A549 (cell line): Measurements from ENCODE around the gene TMEM198.

Source experiments
- EP300 ChIP-seq, 2 experiments: fragments of >200 bp; sonication (Bioruptor Twin); formaldehyde crosslinking; IDR thresholded peaks; 2 replicates in 1 of 2; 3 replicates in 1 of 2; pipeline ENCODE4 v1.6.1; 2016 to 2017
- ESRRA ChIP-seq: fragments of 150-350 bp; IDR thresholded peaks from 2 replicates; pipeline ENCODE4 v1.6.1; 2014; ENCODE audit warnings: mild to moderate bottlenecking, low read length, borderline replicate concordance
- HEYL ChIP-seq: fragments of 250-450 bp; sonication (Bioruptor Pico); IDR thresholded peaks from 2 replicates; pipeline ENCODE4 v1.8.0; 2021; ENCODE audit warnings: mild to moderate bottlenecking, moderate library complexity
- JUN ChIP-seq, 2 experiments: fragments of >200 bp; sonication (Bioruptor Twin); formaldehyde crosslinking; IDR thresholded peaks; 2 replicates in 1 of 2; 3 replicates in 1 of 2; pipeline ENCODE4 v1.6.1; 2016 to 2017
- KDM1A ChIP-seq: fragments of 200-600 bp; sonication (generic); IDR thresholded peaks from 2 replicates; pipeline ENCODE4 v1.6.1; 2016; ENCODE audit warnings: low read depth, mild to moderate bottlenecking
- MAZ ChIP-seq: fragments of 150-350 bp; IDR thresholded peaks from 2 replicates; pipeline ENCODE4 v1.6.1; 2014; ENCODE audit warnings: antibody characterized with exemption, low read depth, low read length, borderline replicate concordance
- POLR2AphosphoS2 ChIP-seq: conservative IDR thresholded peaks from 2 replicates; pipeline ENCODE4 v1.6.1; 2012; ENCODE audit warnings: low read length, improper control_type of control experiment, inconsistent platforms
- TF ChIP-seq, protein P1 (sequence below): fragments of >200 bp; sonication (Bioruptor Twin); formaldehyde crosslinking; IDR thresholded peaks from 3 replicates; pipeline ENCODE4 v1.5.1; 2016
- TF ChIP-seq, protein P2 (sequence below): fragments of 200-600 bp; sonication (generic); IDR thresholded peaks from 2 replicates; pipeline ENCODE4 v1.6.1; 2016; ENCODE audit warnings: antibody characterized with exemption, mild to moderate bottlenecking, moderate library complexity

DNA sequence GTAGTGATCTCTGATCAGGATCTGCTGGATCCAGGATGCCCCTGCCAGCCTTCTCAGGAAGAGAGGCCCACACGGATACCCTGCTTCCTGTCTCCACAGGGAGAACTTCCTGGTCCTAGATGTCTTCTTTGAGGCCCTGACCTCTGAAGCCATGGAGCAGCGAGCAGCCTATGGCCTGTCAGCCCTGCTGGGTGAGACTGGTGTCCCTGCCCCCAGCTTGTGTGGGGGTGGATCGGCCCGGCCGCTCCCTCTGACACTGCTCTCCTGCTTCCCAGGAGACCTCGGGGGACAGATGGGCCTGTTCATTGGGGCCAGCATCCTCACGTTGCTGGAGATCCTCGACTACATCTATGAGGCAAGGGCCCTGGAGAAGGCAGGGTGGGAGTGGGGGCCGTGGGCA, 6.9 kb upstream of the TMEM198 start:
- TF ChIP-seq, protein P1, sequence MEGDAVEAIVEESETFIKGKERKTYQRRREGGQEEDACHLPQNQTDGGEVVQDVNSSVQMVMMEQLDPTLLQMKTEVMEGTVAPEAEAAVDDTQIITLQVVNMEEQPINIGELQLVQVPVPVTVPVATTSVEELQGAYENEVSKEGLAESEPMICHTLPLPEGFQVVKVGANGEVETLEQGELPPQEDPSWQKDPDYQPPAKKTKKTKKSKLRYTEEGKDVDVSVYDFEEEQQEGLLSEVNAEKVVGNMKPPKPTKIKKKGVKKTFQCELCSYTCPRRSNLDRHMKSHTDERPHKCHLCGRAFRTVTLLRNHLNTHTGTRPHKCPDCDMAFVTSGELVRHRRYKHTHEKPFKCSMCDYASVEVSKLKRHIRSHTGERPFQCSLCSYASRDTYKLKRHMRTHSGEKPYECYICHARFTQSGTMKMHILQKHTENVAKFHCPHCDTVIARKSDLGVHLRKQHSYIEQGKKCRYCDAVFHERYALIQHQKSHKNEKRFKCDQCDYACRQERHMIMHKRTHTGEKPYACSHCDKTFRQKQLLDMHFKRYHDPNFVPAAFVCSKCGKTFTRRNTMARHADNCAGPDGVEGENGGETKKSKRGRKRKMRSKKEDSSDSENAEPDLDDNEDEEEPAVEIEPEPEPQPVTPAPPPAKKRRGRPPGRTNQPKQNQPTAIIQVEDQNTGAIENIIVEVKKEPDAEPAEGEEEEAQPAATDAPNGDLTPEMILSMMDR, result no peak
- TF ChIP-seq EP300 (IDR thresholded peaks at IDR 0.05) (no peak), HEYL (no peak), JUN (IDR thresholded peaks at IDR 0.05) (no peak), MAZ (no peak), KDM1A (no peak), ESRRA (no peak), POLR2AphosphoS2 (no peak)
- TF ChIP-seq, protein P2, sequence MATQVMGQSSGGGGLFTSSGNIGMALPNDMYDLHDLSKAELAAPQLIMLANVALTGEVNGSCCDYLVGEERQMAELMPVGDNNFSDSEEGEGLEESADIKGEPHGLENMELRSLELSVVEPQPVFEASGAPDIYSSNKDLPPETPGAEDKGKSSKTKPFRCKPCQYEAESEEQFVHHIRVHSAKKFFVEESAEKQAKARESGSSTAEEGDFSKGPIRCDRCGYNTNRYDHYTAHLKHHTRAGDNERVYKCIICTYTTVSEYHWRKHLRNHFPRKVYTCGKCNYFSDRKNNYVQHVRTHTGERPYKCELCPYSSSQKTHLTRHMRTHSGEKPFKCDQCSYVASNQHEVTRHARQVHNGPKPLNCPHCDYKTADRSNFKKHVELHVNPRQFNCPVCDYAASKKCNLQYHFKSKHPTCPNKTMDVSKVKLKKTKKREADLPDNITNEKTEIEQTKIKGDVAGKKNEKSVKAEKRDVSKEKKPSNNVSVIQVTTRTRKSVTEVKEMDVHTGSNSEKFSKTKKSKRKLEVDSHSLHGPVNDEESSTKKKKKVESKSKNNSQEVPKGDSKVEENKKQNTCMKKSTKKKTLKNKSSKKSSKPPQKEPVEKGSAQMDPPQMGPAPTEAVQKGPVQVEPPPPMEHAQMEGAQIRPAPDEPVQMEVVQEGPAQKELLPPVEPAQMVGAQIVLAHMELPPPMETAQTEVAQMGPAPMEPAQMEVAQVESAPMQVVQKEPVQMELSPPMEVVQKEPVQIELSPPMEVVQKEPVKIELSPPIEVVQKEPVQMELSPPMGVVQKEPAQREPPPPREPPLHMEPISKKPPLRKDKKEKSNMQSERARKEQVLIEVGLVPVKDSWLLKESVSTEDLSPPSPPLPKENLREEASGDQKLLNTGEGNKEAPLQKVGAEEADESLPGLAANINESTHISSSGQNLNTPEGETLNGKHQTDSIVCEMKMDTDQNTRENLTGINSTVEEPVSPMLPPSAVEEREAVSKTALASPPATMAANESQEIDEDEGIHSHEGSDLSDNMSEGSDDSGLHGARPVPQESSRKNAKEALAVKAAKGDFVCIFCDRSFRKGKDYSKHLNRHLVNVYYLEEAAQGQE, result no peak
